Duodenal mucosa (tissue), 2 donors: Measurements from ENCODE around the gene ZNF655.
A peak's percentile ranks its signal among the peaks of the same experiment; 100 is the strongest.

Source experiments
- H3K27ac ChIP-seq: one replicate; pipeline ENCODE4 v1.7.0; 2013; ENCODE audit warnings: low read depth, low read length
- H3K27me3 ChIP-seq, 2 donors: one replicate each; pipeline ENCODE4 v1.7.0; 2013; ENCODE audit warnings: low read length in 2 of 2, control low read depth in 1 of 2; ENCODE audit not compliant: insufficient read depth in 2 of 2, control insufficient read depth in 1 of 2
- H3K36me3 ChIP-seq, 2 donors: one replicate each; pipeline ENCODE4 v1.7.0; 2013; ENCODE audit warnings: low read length in 2 of 2, control low read depth in 1 of 2; ENCODE audit not compliant: insufficient read depth in 2 of 2, control insufficient read depth in 1 of 2
- H3K4me1 ChIP-seq, 2 donors: one replicate each; pipeline ENCODE4 v1.7.0; 2013; ENCODE audit warnings: low read length in 2 of 2, control low read depth in 1 of 2; ENCODE audit not compliant: insufficient read depth in 2 of 2, control insufficient read depth in 1 of 2
- H3K4me3 ChIP-seq, 2 donors: one replicate each; pipeline ENCODE4 v1.7.0; 2013; ENCODE audit warnings: low read length in 2 of 2, low read depth in 1 of 2
- H3K9ac ChIP-seq, 2 donors: one replicate each; pipeline ENCODE4 v1.7.0; 2013; ENCODE audit warnings: low read length in 2 of 2, low read depth in 1 of 2
- H3K9me3 ChIP-seq, 2 donors: one replicate each; pipeline ENCODE4 v1.7.0; 2013; ENCODE audit warnings: low read length in 2 of 2, control low read depth in 1 of 2; ENCODE audit not compliant: control insufficient read depth in 1 of 2

The ZNF655 gene

GRCh38 chr7:99605527-99605926 lies 47.1 kb downstream of the ZNF655 start:
- H3K9ac ChIP-seq, result no peak overlapping the region
- no peaks in the 10 kb centered on the region for H3K9me3 ChIP-seq
- no peaks in the 10 kb centered on the region for H3K27me3 ChIP-seq
- no peak overlapping the region for H3K27ac ChIP-seq
- no peak overlapping the region for H3K4me3 ChIP-seq
- no peaks in the 10 kb centered on the region for H3K4me1 ChIP-seq
- no peaks in the 10 kb centered on the region for H3K36me3 ChIP-seq

- H3K9ac ChIP-seq, result no peak overlapping the region
- no peaks in the 10 kb centered on the region for H3K9me3 ChIP-seq
- no peak overlapping the region for H3K27ac ChIP-seq
- no peaks in the 10 kb centered on the region for H3K36me3 ChIP-seq
- H3K4me1 ChIP-seq, result no peaks in the 10 kb centered on the region
- no peaks in the 10 kb centered on the region for H3K27me3 ChIP-seq
- no peak overlapping the region for H3K4me3 ChIP-seq
These were observed 48.1 kb downstream of the ZNF655 start for GRCh38 chr7:99606531-99606930.

DNA sequence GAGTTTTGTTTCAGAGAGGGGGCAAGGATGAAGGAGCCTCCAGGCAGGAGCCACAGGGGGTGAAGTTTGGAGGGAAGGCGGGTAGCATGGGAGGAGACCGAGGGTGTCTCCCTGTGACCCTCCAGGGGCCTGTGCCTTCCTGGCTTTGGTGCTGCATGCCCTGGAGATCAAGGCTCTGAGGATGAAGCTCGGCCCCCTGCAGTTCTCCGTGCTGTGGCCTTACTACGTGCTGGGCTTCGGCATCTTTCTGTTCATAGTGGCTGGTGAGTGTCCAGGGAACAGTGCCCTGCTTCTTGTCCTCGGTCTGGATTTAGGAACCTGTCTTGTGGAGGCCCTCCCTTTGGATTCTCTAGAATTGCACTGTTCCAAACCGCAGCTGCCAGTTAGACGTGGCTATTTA lies 49.1 kb downstream of the ZNF655 start:
- Histone ChIP-seq H3K9ac (no peak overlapping the region), H3K4me3 (no peak overlapping the region), H3K27me3 (no peaks in the 10 kb centered on the region), H3K9me3 (no peaks in the 10 kb centered on the region), H3K36me3 (no peaks in the 10 kb centered on the region), H3K4me1 (no peaks in the 10 kb centered on the region), H3K27ac (no peak overlapping the region)

GRCh38 chr7:99614495-99614894 lies 56.1 kb downstream of the ZNF655 start:
- no peaks in the 10 kb centered on the region for H3K27me3 ChIP-seq
- H3K4me1 ChIP-seq, result peaks cover 8 to 9% of the 10 kb centered on the region in 2 donors
- H3K9me3 ChIP-seq, result no peaks in the 10 kb centered on the region

DNA sequence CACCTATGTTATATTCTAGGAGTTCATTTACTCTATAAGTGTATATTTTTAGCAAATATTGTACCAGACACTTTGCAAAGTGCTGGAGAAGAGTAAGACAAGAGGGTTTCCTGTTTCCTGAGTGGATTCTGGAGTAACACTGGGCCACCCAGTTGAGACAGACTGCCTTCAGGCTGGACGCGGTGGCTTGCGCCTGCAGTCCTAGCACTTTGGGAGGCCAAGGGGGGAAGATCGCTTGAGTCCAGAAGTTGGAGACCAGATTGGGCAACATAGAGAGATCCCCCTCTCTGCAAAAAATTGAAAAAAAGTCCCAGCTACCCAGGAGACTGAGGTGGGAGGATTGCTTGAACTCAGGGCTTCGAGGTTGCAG lies 57.5 kb downstream of the ZNF655 start:
- Histone ChIP-seq H3K36me3 (peaks cover 18 to 27% of the 10 kb centered on the region in 2 donors), H3K9me3 (no peaks in the 10 kb centered on the region), H3K4me1 (peaks cover 8 to 9% of the 10 kb centered on the region in 2 donors), H3K27me3 (no peaks in the 10 kb centered on the region), H3K4me3 (peak overlapping the region; percentile 96 to 99), H3K27ac (no peak overlapping the region), H3K9ac (peak overlapping the region in 1 of 2 donors; percentile 88)

More at GRCh38 chr7:99614495-99614894, 56.1 kb downstream of the ZNF655 start:
- Histone ChIP-seq H3K36me3 (peaks cover 6 to 12% of the 10 kb centered on the region in 2 donors), H3K4me3 (no peak overlapping the region), H3K27ac (no peak overlapping the region), H3K9ac (no peak overlapping the region)

DNA sequence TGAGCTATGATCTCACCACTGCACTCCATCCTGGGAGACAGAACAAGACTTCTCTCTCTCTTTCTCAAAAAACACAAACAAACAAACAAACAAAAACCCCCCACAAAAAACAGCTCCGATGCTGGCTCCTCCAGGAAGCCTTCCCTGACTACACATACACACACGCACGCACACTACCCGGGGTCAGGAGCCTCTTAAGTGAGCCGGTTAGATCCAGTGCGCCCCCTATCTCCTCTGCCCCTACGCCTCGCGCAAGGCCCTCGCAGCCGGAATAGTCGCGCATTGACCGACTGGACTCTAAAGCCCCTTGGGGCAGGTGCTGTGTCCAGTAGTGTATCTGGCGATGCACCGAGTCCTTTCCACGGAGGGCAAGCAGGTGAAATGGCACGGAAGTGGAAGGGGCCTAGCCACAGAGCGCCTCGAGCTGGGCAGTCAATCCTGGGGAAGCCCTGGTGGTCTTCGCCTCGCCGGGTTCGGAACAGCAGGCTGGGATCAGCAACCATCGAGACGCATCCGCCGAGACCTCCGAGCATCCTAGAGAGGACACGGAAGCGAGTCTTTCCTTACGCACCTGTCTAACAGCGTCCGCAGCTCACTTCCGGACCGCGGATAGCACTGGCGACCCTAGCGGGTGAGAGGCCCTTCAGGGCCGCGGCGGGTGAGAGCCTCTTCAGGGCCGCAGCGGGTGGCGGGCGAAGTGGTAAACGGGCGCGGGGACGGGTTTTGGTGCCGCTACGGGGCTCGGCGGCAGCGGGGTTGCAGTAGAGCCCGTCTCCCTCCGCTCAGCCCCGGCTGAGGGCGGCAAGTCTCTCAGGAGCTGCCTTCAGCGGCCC lies 58.1 kb downstream of the ZNF655 start, which contains the start of gene ZSCAN25:
TSS of gene ZSCAN25 (plus strand) at position 588 of the 833 bp plus-strand sequence. CDS start 2,661 bp downstream, outside the sequence.
- H3K9me3 ChIP-seq, result no peaks in the 10 kb centered on the region
- no peaks in the 10 kb centered on the region for H3K27me3 ChIP-seq
- peak within 1 kb of the TSS; percentile 96 to 99 for H3K4me3 ChIP-seq
- H3K27ac ChIP-seq, result peak within 1 kb of the TSS; percentile 81
- peak within 1 kb of the TSS; percentile 88 to 98 for H3K9ac ChIP-seq
- peaks cover 8 to 9% of the 10 kb centered on the region in 2 donors for H3K4me1 ChIP-seq
- peaks cover 21 to 33% of the 10 kb centered on the region in 2 donors for H3K36me3 ChIP-seq

GRCh38 chr7:99617192-99617781 lies 58.8 kb downstream of the ZNF655 start:
- peaks cover 8 to 9% of the 10 kb centered on the region in 2 donors for H3K4me1 ChIP-seq
- H3K36me3 ChIP-seq, result peaks cover 25 to 40% of the 10 kb centered on the region in 2 donors
- no peaks in the 10 kb centered on the region for H3K27me3 ChIP-seq
- peak overlapping the region; percentile 88 to 98 for H3K9ac ChIP-seq
- H3K9me3 ChIP-seq, result no peaks in the 10 kb centered on the region
- H3K4me3 ChIP-seq, result peak overlapping the region; percentile 96 to 99
- H3K27ac ChIP-seq, result peak overlapping the region; percentile 81

DNA sequence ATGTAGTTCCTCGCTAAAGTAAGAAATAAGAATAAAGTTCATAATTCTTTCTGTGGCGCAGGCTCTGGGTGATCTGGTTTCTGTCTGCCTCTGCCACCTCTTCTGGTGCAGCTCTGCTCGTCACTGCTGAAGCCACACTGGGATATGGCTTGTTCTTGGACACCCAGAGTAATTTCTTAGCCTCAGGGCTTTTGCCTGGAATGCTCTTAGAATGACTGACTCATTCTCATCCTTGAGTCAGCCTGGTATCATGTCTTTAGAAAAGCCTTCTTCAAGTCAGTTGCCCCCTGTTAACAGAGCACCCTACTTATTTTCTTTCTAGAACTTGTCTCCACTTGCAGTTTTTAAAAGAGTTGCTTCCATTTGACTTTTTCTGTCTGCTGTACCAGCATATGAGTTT lies 60.3 kb downstream of the ZNF655 start:
- Histone ChIP-seq H3K4me3 (no peak overlapping the region), H3K27me3 (no peaks in the 10 kb centered on the region), H3K27ac (no peak overlapping the region), H3K9ac (no peak overlapping the region), H3K4me1 (peaks cover 15 to 16% of the 10 kb centered on the region in 2 donors), H3K36me3 (peaks cover 35 to 54% of the 10 kb centered on the region in 2 donors), H3K9me3 (no peaks in the 10 kb centered on the region)

- Histone ChIP-seq H3K4me3 (no peak overlapping the region), H3K4me1 (peaks cover 15 to 16% of the 10 kb centered on the region in 2 donors), H3K9ac (no peak overlapping the region), H3K27me3 (no peaks in the 10 kb centered on the region), H3K36me3 (peaks cover 44 to 63% of the 10 kb centered on the region in 2 donors), H3K27ac (no peak overlapping the region), H3K9me3 (no peaks in the 10 kb centered on the region)
These were observed 61.2 kb downstream of the ZNF655 start for GRCh38 chr7:99619571-99620130.

DNA sequence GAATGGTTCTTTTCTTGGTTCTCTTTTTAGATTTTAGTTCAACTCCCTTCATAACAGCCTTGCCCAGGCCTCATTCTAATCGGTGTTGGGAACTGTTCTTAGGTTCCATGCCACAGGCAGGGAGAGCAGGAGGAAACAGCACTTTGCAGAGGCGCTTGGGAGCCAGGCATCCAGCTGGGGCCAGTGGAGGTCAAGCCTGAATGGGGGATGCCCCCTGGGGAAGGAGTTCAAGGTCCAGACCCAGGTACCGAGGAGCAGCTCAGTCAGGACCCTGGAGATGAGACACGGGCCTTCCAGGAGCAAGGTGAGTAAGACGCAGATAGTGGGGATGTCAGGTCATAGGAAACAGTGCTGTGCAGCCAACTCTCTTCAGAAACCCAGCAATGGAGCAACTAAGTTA lies 62.8 kb downstream of the ZNF655 start:
- Histone ChIP-seq H3K9ac (no peak overlapping the region), H3K4me1 (peaks cover 15 to 16% of the 10 kb centered on the region in 2 donors), H3K36me3 (peaks cover 59 to 79% of the 10 kb centered on the region in 2 donors)

More for the DNA sequence above, 62.8 kb downstream of the ZNF655 start:
- H3K4me3 ChIP-seq, result no peak overlapping the region
- no peaks in the 10 kb centered on the region for H3K9me3 ChIP-seq
- no peaks in the 10 kb centered on the region for H3K27me3 ChIP-seq
- no peak overlapping the region for H3K27ac ChIP-seq
